Gastroesophageal sphincter (tissue), 4 donors: ENCODE results near the gene CHCHD5. TPM values are rescaled to one million over a fixed set of nuclear protein-coding genes. Genes with fewer than 3 reads are reported as not detected.
"Not testable (repeated sequence)": the region's sequence is repeated elsewhere in the genome, so short reads cannot be mapped to it uniquely, and the experiment has no call there.

Experiments
- ATAC-seq: fragments of 150-250 bp; one replicate; pipeline ENCODE4 v1.9.1; 2016; ENCODE audit warnings: mild to moderate bottlenecking, moderate library complexity
- H3K27ac ChIP-seq, 4 donors: fragments of 200-600 bp; sonication (generic) in 3 of 4; 1 replicate in 3 of 4; 2 replicates in 1 of 4; pipeline ENCODE4 v1.5.1; 2016 to 2019
- H3K27me3 ChIP-seq: fragments of 200-600 bp; sonication (generic); one replicate; pipeline ENCODE4 v1.5.1; 2019
- H3K36me3 ChIP-seq, 2 donors: fragments of 200-600 bp; sonication (generic); one replicate each; pipeline ENCODE4 v1.5.1; 2019; ENCODE audit warnings: control low read depth in 1 of 2
- H3K4me1 ChIP-seq, 3 donors: fragments of 200-600 bp; sonication (generic); 1 replicate in 2 of 3; 2 replicates in 1 of 3; pipeline ENCODE4 v1.5.1; 2016 to 2019; ENCODE audit warnings: control low read depth in 2 of 3
- H3K4me3 ChIP-seq, 2 donors: fragments of 200-600 bp; sonication (generic); one replicate each; pipeline ENCODE4 v1.5.1; 2019; ENCODE audit warnings: mild to moderate bottlenecking in 1 of 2, moderate library complexity in 1 of 2
- H3K9me3 ChIP-seq, 3 donors: fragments of 200-600 bp; sonication (generic); one replicate each; pipeline ENCODE4 v1.5.1; 2017 to 2019; ENCODE audit warnings: control low read depth in 2 of 3
- CTCF ChIP-seq, 4 experiments: fragments of 200-600 bp in 2 of 4; fragments of 450-650 bp in 2 of 4; sonication (generic) in 1 of 4; IDR thresholded peaks; one replicate each; pipeline ENCODE4 v1.5.1; 2017 to 2019; ENCODE audit warnings: antibody characterized with exemption in 4 of 4, mild to moderate bottlenecking in 2 of 4, moderate library complexity in 2 of 4
- EP300 ChIP-seq: sonication (generic); formaldehyde crosslinking; IDR thresholded peaks from one replicate; pipeline ENCODE4 v1.6.1; 2017; ENCODE audit warnings: antibody characterized with exemption, mild to moderate bottlenecking
- POLR2A ChIP-seq, 2 donors: fragments of 450-650 bp; IDR thresholded peaks; one replicate each; pipeline ENCODE4 v1.6.1; 2017; ENCODE audit warnings: antibody characterized with exemption in 2 of 2, mild to moderate bottlenecking in 2 of 2, moderate library complexity in 1 of 2
- POLR2AphosphoS5 ChIP-seq: sonication (generic); formaldehyde crosslinking; IDR thresholded peaks from one replicate; pipeline ENCODE4 v1.6.1; 2017; ENCODE audit warnings: antibody characterized with exemption
- WGBS, 2 donors: methylation state at CpG; one replicate each; pipeline ENCODE4 v1.1.5; 2018; ENCODE audit warnings: low coverage in 1 of 2; 5-methylcytosine and 5-hydroxymethylcytosine counted together
- total RNA-seq, 4 donors: library from RNA; depleted of rRNA; stranded (reverse); fragments of >200 nt; gene quantifications; one replicate each; pipeline ENCODE4 v1.1.0, GENCODE V29; 2016

The CHCHD5 gene
- total RNA-seq, 4 donors from 2014 or later, result 7.7 to 18.1 (median 16.0) TPM

GRCh38 chr2:112605926-112606325 is 21.5 kb downstream of the CHCHD5 start:
- 67 to 73% methylated on average over 4 to 5 of the region's 5 CpGs for WGBS, 2 donors
- TF ChIP-seq EP300 (no peak), CTCF (IDR thresholded peaks at IDR 0.05) (no peak)
- no peak for ATAC-seq
- no peak overlapping the region for H3K27ac ChIP-seq
- H3K36me3 ChIP-seq, result no peaks in the 10 kb centered on the region
- no peaks in the 10 kb centered on the region for H3K4me1 ChIP-seq
- no peak overlapping the region for H3K4me3 ChIP-seq
- H3K27me3 ChIP-seq, result no peaks in the 10 kb centered on the region
- no peaks in the 10 kb centered on the region for H3K9me3 ChIP-seq

GRCh38 chr2:112606547-112606946 is 22.1 kb downstream of the CHCHD5 start:
- TF ChIP-seq POLR2A (IDR thresholded peaks at IDR 0.05), result no peak
- TF ChIP-seq POLR2AphosphoS5, result no peak
- TF ChIP-seq CTCF (IDR thresholded peaks at IDR 0.05), result no peak
- TF ChIP-seq EP300, result no peak
- WGBS, 2 donors, result 40 to 66% methylated on average over 1 to 2 of the region's 4 CpGs
- no peaks in the 10 kb centered on the region for H3K9me3 ChIP-seq

DNA sequence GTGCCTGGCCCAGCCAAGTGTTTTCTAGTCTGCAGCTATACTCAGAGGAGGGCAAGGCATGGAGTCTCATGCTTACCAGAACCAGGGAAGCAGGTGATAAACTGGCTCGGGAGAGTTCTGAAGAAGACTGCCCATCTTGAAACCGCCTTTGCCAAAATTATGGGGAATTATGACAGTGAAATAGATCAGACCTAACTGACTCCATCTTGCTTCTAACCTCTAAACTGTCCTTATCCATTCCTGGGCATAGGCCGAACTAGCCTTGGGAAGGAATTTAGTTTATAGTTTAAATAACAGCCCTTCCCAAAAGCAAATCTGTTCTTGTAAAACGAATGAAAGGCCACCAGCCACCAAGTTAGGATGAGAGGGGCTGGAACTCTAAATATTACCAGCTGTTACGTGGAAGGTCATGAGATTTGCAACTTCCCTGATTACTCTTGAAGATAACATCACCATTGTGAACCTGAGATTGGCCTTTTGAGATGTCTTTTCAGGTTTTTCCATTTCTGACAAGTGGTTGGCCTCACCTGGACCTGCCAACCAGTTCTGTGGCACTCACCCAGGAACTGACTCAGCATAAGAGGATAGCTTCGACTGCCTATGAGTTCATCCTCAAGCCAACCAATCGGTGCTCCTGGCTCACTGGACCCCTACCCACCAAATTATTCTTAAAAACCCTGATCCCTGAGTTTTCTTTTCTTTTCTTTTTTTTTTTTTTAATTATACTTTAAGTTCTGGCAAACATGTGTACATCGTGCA is 23.4 kb downstream of the CHCHD5 start:
- H3K36me3 ChIP-seq, result no peaks in the 10 kb centered on the region
- no peak overlapping the region for H3K27ac ChIP-seq
- no peak for ATAC-seq
- H3K9me3 ChIP-seq, result no peaks in the 10 kb centered on the region
- 82 to 89% methylated on average over 7 to 8 of the region's 8 CpGs for WGBS, 2 donors
- H3K4me1 ChIP-seq, result no peaks in the 10 kb centered on the region
- H3K4me3 ChIP-seq, result no peak overlapping the region
- TF ChIP-seq POLR2AphosphoS5 (no peak), EP300 (no peak)
- no peaks in the 10 kb centered on the region for H3K27me3 ChIP-seq

More at GRCh38 chr2:112606547-112606946, 22.1 kb downstream of the CHCHD5 start:
- no peak for ATAC-seq
- Histone ChIP-seq H3K27ac (no peak overlapping the region), H3K36me3 (no peaks in the 10 kb centered on the region), H3K4me3 (no peak overlapping the region), H3K4me1 (no peaks in the 10 kb centered on the region), H3K27me3 (no peaks in the 10 kb centered on the region)

DNA sequence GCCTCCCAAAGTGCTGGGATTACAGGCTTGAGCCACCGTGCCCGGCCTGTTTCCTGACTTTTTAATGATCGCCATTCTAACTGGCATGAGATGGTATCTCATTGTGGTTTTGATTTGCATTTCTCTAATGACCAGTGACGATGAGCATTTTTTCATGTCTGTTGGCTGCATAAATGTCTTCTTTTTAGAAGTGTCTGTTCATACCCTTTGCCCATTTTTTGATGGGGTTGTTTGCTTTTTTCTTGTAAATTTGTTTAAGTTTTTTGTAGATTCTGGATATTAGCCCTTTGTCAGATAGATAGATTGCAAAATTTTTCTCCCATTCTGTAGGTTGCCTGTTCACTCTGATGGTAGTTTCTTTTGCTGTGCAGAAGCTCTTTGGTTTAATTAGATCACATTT is 24.9 kb downstream of the CHCHD5 start:
- H3K36me3 ChIP-seq, H3K9me3 ChIP-seq, H3K27ac ChIP-seq, ATAC-seq, H3K4me3 ChIP-seq, H3K4me1 ChIP-seq, H3K27me3 ChIP-seq: not testable (repeated sequence)
- 88 to 90% methylated on average over 4 of the region's 4 CpGs for WGBS, 2 donors

GRCh38 chr2:112612283-112612682 is 27.9 kb downstream of the CHCHD5 start:
- H3K27ac ChIP-seq, H3K27me3 ChIP-seq, H3K36me3 ChIP-seq, H3K9me3 ChIP-seq, ATAC-seq, H3K4me3 ChIP-seq, H3K4me1 ChIP-seq: not testable (repeated sequence)
- 70 to 71% methylated on average over 1 of the region's 1 CpG for WGBS, 2 donors

DNA sequence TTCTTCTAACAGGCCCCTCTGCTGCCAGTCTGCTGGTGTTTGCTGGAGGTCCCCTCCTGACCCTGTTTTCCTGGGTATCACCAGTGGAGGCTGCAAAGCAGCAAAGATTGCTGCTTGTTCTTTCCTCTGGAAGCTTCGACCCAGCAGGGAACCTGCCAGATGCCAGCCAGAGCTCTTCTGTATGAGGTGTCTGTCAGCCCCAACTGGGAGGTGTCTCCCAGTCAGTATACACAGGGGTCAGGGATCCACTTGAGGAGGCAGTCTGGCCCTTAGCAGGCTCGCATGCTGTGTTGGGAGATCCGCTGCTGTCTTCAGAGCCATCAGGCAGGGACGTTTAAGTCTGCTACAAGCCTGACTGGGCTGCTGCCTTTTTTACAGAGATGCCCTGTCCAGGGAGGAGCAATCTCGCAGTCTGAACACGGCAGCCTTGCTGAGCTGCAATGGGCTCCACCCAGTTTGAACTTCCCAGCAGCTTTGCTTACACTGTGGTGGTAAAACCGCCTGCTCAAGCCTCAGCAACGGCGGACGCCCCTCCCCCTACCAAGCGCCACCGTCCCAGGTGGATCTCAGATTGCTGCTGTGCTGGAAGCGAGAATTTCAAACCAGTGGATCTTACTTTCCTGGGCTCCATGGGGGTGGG is 29.9 kb downstream of the CHCHD5 start:
- no peak for TF ChIP-seq CTCF (IDR thresholded peaks at IDR 0.05)
- no peak for TF ChIP-seq POLR2AphosphoS5
- TF ChIP-seq EP300, result no peak
- TF ChIP-seq POLR2A (IDR thresholded peaks at IDR 0.05), result no peak
- Histone ChIP-seq H3K27ac (no peak overlapping the region), H3K36me3 (no peaks in the 10 kb centered on the region), H3K27me3 (no peaks in the 10 kb centered on the region), H3K9me3 (no peaks in the 10 kb centered on the region), H3K4me3 (no peak overlapping the region), H3K4me1 (no peaks in the 10 kb centered on the region)
- WGBS, 2 donors, result 20% methylated on average over 1 of the region's 13 CpGs; no CpG with 5 or more reads in 1 of the 2 donors
- no peak for ATAC-seq
